ENCODE results near the gene CFAP52. TPM values are rescaled to one million over a fixed set of nuclear protein-coding genes. Genes with fewer than 3 reads are reported as not detected.
"Not testable (repeated sequence)": the region's sequence is repeated elsewhere in the genome, so short reads cannot be mapped to it uniquely, and the experiment has no call there.

The CFAP52 gene
- total and polyA plus RNA-seq, 2 donors (not counting 3 experiments of a cell fraction or from before 2014, with no cell fraction given): not detected

DNA sequence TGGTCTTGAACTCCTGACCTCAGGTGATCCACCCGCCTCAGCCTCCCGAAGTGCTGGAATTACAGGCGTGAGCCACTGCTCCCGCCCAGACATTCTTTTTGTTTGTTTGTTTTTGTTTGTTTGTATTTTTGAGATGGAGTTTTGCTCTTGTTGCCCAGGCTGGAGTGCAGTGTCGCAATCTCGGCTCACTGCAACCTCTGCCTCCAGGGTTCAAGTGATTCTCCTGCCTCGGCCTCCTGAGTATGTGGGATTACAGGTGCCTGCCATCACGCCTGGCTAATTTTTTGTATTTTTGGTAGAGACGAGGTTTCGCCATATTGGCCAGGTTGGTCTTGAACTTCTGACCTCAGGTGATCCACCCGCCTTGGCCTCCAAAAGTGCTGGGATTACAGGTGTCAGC is 87.1 kb downstream of the CFAP52 start:
- BruUV-seq (replicated peaks); H3K4me2 ChIP-seq (ENCODE audit: insufficient read depth, low read length); H4K20me1 ChIP-seq (replicated peaks; ENCODE audit: control insufficient read depth, extremely low read depth, insufficient read depth, low read length); dilution Hi-C loops (cut with MboI; ENCODE audit: extremely low pct_ligation_motif_present, low sequenced_read_pairs); DNase-seq (ENCODE audit: low read depth, low spot score); POLR2A ChIA-PET; CTCF ChIA-PET; H2AFZ ChIP-seq (ENCODE audit: low read depth, low read length); H3K27ac ChIP-seq (ENCODE audit: insufficient read depth, low read depth, low read length); H3K9me3 ChIP-seq (replicated peaks; ENCODE audit: control insufficient read depth, insufficient read depth, low read length); H3K4me1 ChIP-seq (ENCODE audit: control insufficient read depth, extremely low read depth, insufficient read depth, low read length); H3K9me1 ChIP-seq (replicated peaks; ENCODE audit: control insufficient read depth, extremely low read depth, insufficient read depth, low read length); H3K36me3 ChIP-seq (ENCODE audit: control insufficient read depth in 2 of 2, extremely low read depth in 1 of 2, insufficient read depth in 2 of 2, low read length in 2 of 2); H3K4me3 ChIP-seq (replicated peaks in 1 of 3; ENCODE audit: insufficient read depth in 1 of 3, low read depth in 1 of 3, low read length in 3 of 3); intact Hi-C loops (cut with micrococcal nuclease); H3K27me3 ChIP-seq (ENCODE audit: control insufficient read depth in 2 of 2, insufficient read depth in 2 of 2, low read length in 2 of 2); H3K79me2 ChIP-seq (ENCODE audit: control insufficient read depth, insufficient read depth, low read length); FAIRE-seq; H3K9ac ChIP-seq (replicated peaks; ENCODE audit: extremely low read depth, insufficient read depth, low read length): not testable (repeated sequence)

DNA sequence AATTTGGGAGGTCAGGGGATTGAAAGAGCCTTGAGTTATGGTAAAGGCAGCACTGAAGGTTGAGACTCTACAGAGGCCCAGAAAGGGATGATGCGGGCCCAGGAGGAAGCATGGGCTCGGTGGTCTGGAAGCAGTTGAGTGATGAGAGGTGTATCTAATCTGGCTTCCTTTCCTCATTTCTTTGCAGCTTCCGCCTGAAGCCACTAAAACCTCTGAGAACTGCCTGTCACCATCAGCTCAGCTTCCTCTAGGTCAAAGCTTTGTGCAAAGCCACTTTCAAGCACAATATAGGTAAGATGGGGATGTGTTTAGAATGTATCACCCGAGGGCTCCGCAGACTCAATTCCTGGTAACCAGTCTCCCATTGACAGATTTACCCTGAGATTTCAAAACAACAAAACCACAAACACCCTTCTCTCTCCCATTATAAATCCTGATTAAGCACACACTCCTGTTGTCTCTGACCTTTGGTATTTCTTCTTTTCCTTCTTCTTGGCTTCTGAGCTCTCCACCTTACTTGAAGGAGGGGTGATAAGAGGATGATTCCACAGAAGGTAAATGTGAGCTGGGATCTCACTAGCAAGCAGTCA is 90.1 kb downstream of the CFAP52 start:
- POLR2A ChIA-PET: no interaction called here
- H4K20me1 ChIP-seq (replicated peaks; ENCODE audit: control insufficient read depth, extremely low read depth, insufficient read depth, low read length): no peaks in the 10 kb centered on the region
- no peaks in the 10 kb centered on the region for H3K9me3 ChIP-seq (replicated peaks; ENCODE audit: control insufficient read depth, insufficient read depth, low read length)
- H3K79me2 ChIP-seq (ENCODE audit: control insufficient read depth, insufficient read depth, low read length): no peaks in the 10 kb centered on the region
- H3K4me3 ChIP-seq (replicated peaks in 1 of 3; ENCODE audit: insufficient read depth in 1 of 3, low read depth in 1 of 3, low read length in 3 of 3): no peak overlapping the region
- no peak overlapping the region for H3K27ac ChIP-seq (ENCODE audit: insufficient read depth, low read depth, low read length)
- H3K4me1 ChIP-seq (ENCODE audit: control insufficient read depth, extremely low read depth, insufficient read depth, low read length): no peaks in the 10 kb centered on the region
- no TSS peak for BruUV-seq (replicated peaks)
- TF ChIP-seq, protein P1, sequence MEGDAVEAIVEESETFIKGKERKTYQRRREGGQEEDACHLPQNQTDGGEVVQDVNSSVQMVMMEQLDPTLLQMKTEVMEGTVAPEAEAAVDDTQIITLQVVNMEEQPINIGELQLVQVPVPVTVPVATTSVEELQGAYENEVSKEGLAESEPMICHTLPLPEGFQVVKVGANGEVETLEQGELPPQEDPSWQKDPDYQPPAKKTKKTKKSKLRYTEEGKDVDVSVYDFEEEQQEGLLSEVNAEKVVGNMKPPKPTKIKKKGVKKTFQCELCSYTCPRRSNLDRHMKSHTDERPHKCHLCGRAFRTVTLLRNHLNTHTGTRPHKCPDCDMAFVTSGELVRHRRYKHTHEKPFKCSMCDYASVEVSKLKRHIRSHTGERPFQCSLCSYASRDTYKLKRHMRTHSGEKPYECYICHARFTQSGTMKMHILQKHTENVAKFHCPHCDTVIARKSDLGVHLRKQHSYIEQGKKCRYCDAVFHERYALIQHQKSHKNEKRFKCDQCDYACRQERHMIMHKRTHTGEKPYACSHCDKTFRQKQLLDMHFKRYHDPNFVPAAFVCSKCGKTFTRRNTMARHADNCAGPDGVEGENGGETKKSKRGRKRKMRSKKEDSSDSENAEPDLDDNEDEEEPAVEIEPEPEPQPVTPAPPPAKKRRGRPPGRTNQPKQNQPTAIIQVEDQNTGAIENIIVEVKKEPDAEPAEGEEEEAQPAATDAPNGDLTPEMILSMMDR (IDR thresholded peaks at IDR 0.05; ENCODE audit: extremely low read depth in 1 of 2, insufficient read depth in 1 of 2, low read depth in 1 of 2, low read length in 2 of 2): no peak
- H3K9ac ChIP-seq (replicated peaks; ENCODE audit: extremely low read depth, insufficient read depth, low read length): no peak overlapping the region
- DNase-seq (ENCODE audit: low read depth, low spot score) (no peak), FAIRE-seq (no peak)
- H3K4me2 ChIP-seq (ENCODE audit: insufficient read depth, low read length): no peak overlapping the region
- no peaks in the 10 kb centered on the region for H3K9me1 ChIP-seq (replicated peaks; ENCODE audit: control insufficient read depth, extremely low read depth, insufficient read depth, low read length)
- dilution Hi-C loops (cut with MboI; ENCODE audit: extremely low pct_ligation_motif_present, low sequenced_read_pairs) (no loop called here), intact Hi-C loops (cut with micrococcal nuclease) (no loop called here)
- H2AFZ ChIP-seq (ENCODE audit: low read depth, low read length): no peak overlapping the region
- CTCF ChIA-PET: no interaction called here
- no peaks in the 10 kb centered on the region for H3K36me3 ChIP-seq (ENCODE audit: control insufficient read depth in 2 of 2, extremely low read depth in 1 of 2, insufficient read depth in 2 of 2, low read length in 2 of 2)
- no peaks in the 10 kb centered on the region for H3K27me3 ChIP-seq (ENCODE audit: control insufficient read depth in 2 of 2, insufficient read depth in 2 of 2, low read length in 2 of 2)

All from endothelial cell of umbilical vein (primary cell).